Astrocyte of the cerebellum (primary cell): Measurements from ENCODE around the gene RAB43.
A peak's percentile ranks its signal among the peaks of the same experiment; 100 is the strongest.
"Not testable (repeated sequence)": the region's sequence is repeated elsewhere in the genome, so short reads cannot be mapped to it uniquely, and the experiment has no call there.

Experiments used
- DNase-seq: peaks from one replicate; pipeline ENCODE4 v3.0.0-alpha.2; 2011; ENCODE audit warnings: low read depth
- H3K4me3 ChIP-seq: 2 replicates; pipeline ENCODE4 v1.5.1; 2011; ENCODE audit warnings: mild to moderate bottlenecking, low read depth, low read length, moderate library complexity
- CTCF ChIP-seq: IDR thresholded peaks from 2 replicates; pipeline ENCODE4 v1.5.1; 2012; ENCODE audit warnings: low read length, low read depth, moderate library complexity, mild to moderate bottlenecking; ENCODE audit errors: missing control alignments
- in situ Hi-C: cut with HindIII; loops from 2 replicates; pipeline ENCODE4 v1.10.0; 2017; ENCODE audit warnings: low sequenced_read_pairs

The RAB43 gene

GRCh38 chr3:129121792-129122411 is at the start of gene RAB43:
Gene RAB43 (minus strand): TSS chr3:129121804. CDS start chr3:129121489, 315 bp downstream.
- in situ Hi-C loops = no loop called here
- no peak for TF ChIP-seq CTCF
- DNase-seq = peak; percentile 56
- H3K4me3 ChIP-seq = peak within 1 kb of the TSS; percentile 80

DNA sequence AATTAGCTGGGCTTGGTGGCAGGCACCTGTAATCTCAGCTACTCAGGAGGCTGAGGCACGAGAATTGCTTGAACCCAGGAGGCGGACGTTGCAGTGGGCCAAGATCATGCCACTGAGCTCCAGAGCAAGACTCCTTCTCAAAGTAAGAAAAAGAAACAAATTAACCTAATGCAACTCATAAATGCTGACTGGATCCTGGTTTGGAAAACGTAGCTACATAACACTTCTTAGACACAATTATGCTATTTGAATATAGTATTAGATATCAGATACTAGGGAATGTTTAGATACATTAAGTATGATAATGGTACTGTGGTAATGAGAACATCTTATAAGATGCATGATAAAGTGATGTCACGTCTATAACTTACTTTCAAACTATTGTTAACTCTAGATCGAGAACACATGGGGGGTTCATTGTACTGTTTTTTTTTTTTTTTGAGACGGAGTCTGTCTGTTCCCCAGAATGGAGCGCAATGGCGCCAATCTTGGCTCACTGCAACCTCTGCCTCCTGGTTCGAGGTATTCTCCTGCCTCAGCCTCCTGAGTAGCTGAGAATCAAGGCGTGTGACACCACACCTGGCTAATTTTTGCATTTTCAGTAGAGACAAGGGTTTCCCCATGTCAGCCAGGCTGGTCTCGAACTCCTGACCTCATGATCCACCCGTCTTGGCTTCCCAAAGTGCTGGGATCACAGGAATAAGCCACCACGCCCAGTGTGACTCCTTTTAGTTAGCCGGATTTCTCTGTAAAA is 45.2 kb upstream of the RAB43 start:
- in situ Hi-C loops = no loop called here
- no peak overlapping the region for H3K4me3 ChIP-seq
- no peak for TF ChIP-seq CTCF
- no peak for DNase-seq

DNA sequence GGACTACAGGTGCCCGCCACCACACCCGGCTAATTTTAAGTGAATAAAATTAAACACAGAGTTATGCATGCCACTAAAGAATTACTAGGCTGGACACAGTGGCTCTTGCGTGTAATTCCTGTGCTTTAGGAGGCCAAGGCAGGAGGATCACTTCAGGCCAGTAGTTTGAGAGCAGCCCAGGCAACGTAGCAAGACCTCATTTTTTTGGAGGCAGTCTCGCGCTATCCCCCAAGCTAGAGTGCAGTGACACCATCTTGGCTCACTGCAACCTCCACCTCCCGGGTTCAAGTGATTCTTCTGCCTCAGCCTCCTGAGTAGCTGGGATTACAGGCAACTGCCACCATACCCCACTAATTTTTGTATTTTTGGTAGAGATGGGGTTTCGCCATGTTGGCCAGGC is 44.0 kb upstream of the RAB43 start:
- DNase-seq, H3K4me3 ChIP-seq, in situ Hi-C loops: not testable (repeated sequence)

DNA sequence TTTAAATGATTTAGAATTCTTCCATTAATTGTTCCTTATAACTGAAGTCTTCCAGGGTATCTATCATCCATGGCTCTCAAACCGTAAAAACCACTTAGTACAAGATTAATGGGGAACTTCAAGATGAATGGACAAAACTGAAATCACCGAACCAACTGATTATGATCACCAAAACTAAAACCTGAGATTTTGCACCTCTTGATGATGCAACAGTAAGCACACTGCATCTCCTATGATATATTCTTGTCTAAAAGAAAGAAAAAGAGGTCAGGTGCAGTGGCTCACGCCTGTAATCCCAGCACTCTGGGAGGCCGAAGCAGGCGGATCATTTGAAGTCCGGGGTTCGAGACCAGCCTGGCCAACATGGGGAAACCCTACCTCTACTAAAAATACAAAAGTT is 42.9 kb upstream of the RAB43 start:
- H3K4me3 ChIP-seq = no peak overlapping the region
- no peak for TF ChIP-seq CTCF
- DNase-seq = no peak
- in situ Hi-C loops = no loop called here

- in situ Hi-C loops = no loop called here
- peak; percentile 39 for TF ChIP-seq CTCF
- no peak overlapping the region for H3K4me3 ChIP-seq
- DNase-seq = no peak
Measured at GRCh38 chr3:129162729-129163579, 41.4 kb upstream of the RAB43 start.

GRCh38 chr3:129161860-129162271 is 40.3 kb upstream of the RAB43 start:
- H3K4me3 ChIP-seq = peak overlapping the region; percentile 92
- no peak for TF ChIP-seq CTCF
- in situ Hi-C loops = no loop called here
- no peak for DNase-seq
